G401.6 (cell line): ENCODE measurements around the gene LINC01488.

Source experiments
- FAIRE-seq: peaks from 2 replicates; lab custom pipeline; 2012; peaks lifted over from hg19 to GRCh38; lab: Jason Lieb, UNC

The LINC01488 gene

DNA sequence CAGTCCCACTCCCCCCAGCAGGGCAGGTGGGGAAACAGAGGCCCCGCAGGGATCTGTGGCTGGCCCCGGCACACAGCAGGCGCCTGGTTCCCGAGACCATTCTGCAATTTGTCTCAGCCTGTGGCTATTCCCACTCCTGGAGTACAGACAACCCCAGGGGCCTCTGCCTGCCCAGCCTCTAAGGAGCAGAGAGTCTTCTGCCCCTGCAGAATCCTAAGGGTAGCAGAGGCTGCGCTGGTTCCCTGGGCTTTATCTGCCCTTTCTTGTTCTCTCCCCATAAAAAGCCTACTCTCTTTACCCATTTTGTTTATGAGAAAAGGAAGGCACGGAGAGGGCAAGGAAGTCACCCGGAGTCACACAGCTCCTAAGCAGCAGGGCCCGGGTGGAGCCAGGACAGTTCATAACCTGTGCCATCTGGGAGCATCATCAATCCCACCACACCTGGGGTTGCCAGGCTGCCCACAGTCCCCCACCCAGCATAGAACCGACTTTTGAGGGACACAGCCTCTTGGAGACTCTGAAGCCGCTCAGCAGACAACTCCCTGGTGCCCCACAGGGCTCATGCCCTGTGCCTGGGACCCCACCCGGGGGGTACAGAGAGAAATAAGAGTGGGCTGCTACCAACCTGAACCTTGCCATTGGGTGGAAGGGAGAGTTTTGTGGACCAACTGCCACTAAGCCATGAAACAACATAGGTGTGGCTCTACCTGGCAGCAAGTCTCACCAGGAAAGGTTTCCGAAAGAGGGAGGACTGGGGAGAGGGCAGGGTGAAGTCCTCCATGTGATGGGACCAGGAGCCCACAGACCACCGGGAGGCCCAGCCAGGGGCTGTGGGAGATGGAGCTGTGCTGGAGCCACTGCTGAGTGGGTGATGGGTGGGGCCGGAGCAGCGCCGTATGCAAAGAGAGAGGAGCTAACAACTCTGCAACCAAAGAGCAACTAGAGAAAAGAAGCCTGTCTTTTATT is 17.2 kb upstream of the LINC01488 start:
- FAIRE-seq = no peak

DNA sequence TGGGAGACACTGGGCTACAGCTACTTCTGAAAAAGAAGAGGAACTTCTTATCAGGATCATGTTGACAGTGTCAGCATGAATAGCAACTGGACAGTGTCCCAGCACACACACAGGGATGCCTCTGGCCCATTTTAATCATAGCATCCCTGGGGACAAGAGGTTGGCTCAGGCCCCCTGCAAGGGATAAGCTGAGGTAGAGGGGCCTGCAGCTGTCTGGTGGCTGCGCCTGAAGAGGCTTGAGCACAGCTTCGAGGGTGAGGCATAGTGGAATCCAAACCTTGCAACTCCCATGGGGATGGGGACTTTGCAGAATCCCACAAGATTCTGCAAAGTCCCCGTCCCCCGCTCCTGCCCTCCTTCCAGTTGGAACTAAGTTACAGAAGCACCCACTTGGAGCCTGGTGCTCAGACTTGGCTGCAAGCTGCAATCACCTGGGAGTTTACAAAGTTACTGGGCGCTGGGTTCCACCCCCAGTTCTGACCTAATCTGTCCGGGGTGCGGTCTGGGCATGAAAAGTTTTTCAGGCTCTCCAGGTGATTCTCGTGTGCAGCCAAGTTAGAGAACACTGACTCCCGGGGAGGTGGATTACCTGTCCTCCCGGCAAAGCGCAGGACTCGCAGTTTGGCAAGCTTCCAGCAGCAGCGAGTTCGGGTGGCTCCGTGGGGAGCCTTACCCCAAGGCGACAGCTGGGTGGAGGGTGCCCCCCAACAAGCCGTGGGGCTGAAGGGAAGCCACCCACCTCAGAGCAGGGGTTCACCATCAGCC is 16.0 kb upstream of the LINC01488 start:
- FAIRE-seq = no peak

- FAIRE-seq = no peak
Observed at GRCh38 chr11:69466039-69466438, 15.4 kb upstream of the LINC01488 start.

GRCh38 chr11:69467196-69467595 is 14.3 kb upstream of the LINC01488 start:
- no peak for FAIRE-seq

DNA sequence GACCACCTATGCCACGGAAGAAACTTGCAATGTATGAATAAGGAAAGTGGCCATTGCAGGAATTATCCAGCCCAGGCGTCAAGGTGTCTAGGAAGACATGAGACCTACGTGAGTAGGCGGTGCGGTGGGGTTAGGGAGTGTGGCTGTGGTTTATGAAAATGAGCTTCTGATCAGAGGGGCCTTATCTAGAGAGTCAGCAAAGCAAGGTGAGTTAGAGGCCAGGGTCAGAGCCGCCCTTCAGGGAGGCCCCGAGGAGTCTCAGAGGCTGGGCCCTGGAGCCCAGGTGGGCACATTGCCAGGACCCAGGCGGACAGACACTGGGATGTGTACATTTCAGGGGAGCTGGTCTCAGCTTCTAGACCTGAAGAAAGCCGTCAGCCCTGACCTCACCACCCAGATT is 13.8 kb upstream of the LINC01488 start:
- FAIRE-seq = no peak

DNA sequence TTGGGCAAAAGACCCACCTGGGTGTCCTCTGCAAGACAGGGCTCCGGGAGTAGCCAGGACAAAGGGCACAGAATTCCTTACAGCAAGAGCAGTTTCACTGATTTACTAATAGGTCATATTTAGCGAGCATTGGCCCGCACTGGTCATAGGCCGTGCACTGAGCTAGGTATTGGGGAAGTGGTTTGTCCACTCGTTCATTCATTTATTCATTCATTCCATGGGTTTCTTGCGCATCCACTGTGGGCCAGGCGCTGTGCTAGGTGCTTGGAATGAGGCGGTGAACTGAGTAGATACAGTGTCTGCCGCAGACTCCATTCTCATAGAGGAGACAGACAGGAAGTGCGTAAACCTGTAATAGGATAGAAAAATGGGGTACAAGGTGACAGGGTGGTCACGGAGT is 13.2 kb upstream of the LINC01488 start:
- no peak for FAIRE-seq

GRCh38 chr11:69468911-69469885 is 12.3 kb upstream of the LINC01488 start:
- FAIRE-seq = no peak

GRCh38 chr11:69470301-69470700 is 11.2 kb upstream of the LINC01488 start:
- no peak for FAIRE-seq

GRCh38 chr11:69470793-69471728 is 10.4 kb upstream of the LINC01488 start:
- FAIRE-seq = no peak

GRCh38 chr11:69471729-69472540 is 9.5 kb upstream of the LINC01488 start:
- no peak for FAIRE-seq

DNA sequence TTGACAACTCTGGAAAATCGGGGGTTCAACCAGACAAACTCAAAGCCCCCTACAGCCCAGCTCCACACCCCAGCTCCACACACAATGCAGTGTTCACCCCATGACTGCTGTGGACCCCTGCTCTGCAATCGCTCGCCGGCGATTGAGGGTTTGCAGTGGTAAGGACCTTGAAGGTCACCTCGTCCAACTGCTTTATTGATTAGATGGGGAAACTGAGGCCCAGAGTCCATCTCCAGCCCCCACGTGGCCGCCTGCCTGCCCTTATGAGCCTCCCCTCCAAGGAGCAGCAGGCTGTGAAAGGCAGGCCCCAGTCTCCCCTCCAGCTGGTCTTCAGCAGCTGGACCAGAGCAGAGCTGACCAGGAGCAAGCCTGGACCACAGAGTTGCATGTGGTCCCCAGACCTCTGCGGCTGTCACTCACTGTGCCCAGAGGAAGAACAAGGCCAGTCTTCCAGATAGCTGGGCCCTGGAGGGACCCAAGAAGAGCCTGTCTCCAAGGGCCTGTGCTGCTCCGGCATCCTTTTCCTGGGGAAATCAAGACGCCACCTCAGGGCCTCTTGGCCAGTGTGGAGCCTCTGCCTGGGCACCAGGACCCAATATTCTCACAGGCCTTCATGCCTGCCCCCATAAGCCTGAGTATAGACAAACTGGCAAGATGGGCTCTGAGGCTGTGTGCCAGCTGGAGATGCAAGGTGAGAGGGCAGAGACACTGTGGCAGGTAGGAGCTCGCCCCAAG is 8.8 kb upstream of the LINC01488 start:
- FAIRE-seq = no peak

DNA sequence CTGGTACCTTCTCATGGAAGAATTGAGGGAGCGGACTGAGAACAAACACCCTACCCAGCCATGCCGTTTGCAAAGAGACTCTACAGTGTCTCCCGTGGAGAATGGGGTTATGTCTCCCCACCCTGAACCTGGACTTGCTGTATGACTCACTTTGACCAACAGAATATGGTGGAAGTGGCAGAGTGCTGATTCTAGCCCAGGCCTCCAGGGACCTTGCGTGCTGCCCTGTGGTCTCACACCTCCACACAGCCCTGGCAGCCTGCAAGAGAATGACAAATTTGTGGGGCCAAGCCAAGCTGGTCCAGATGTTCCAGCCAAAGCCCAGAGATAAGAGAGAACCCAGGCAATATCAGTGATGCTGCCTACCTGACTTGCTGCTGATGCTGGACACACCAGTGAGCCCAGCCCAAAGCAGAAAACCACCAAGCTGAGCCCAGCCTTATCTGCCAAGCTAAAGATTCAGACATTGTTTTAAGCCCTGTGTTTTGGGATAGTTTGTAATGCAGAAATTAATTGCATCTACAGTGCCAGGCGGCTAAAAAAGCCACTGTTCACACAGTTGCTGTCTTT is 8.1 kb upstream of the LINC01488 start:
- no peak for FAIRE-seq

- no peak for FAIRE-seq
Observed at GRCh38 chr11:69474736-69475135, 6.7 kb upstream of the LINC01488 start.

GRCh38 chr11:69475141-69475865 is 6.2 kb upstream of the LINC01488 start:
- no peak for FAIRE-seq

GRCh38 chr11:69475866-69476471 is 5.5 kb upstream of the LINC01488 start:
- no peak for FAIRE-seq

DNA sequence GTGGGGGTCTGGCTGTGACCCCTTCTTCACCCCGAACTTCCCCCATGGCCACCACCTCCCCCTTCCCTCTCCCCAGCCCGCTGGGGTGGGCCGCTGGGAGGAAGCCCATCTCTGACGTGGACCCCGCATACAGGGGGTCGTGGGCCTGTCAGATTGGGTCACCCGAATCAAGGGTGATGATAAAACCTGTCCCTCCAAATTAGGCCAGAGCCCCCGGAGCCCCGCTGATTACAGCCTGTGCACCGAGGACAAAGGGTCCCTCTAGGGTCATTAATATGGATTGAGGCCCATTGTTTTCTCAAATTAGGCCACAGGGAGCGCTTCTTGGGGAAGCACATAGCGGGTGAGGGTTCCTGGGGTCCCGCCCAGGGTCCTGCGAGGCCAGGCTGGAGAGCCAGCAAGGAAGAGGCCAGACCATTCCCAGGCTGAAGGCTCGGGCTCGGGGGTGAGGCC is 4.9 kb upstream of the LINC01488 start:
- FAIRE-seq = no peak

- FAIRE-seq = no peak
Observed at GRCh38 chr11:69477086-69477485, 4.4 kb upstream of the LINC01488 start.
